ENCODE measurements around the gene ARNT2. TPM values are rescaled to one million over a fixed set of nuclear protein-coding genes. Genes with fewer than 3 reads are reported as not detected.

ARNT2 gene
- total and polyA plus RNA-seq, 10 of the 15 experiments (the other 5 are each of a cell fraction or from before 2014, with no cell fraction given): 0.07 to 0.49 (median 0.09) TPM; not detected in 6

DNA sequence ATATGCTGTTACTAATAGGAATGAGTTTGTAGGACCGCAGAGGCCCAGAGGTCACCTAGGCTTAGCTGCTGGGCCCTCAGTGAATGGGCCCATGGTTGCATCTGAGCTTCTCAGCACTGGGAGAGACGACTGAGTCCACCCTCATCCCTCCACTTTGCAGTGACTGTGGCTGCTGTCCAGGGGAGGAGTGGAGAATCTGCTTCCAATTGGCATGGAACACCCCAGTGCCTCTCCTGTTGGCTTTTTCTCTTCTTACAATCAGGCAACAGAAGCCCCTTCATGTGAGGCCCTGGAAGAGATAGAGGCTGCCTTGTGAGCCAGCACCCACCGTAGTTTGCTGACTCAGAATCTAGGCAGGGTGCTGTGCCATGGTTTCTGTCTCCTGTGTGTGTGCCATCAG lies 55.6 kb downstream of the ARNT2 start:
- no peak for FAIRE-seq

More for the DNA sequence above, 55.6 kb downstream of the ARNT2 start:
- no peak overlapping the region for H3K4me3 ChIP-seq
- H3K79me2 ChIP-seq (ENCODE audit: control insufficient read depth, insufficient read depth, low read length): no peaks in the 10 kb centered on the region
- ChIA-PET POLR2A (no interaction called here), CTCF (interaction anchor here (0.9 to 7.5 kb wide), 4 partner anchors 10 to 806 kb away, joined by 3 to 130 read pairs (median 3); partner anchors contain the start of gene CEMIP), SMC1A (ENCODE audit: uncharacterized antibody, unreplicated experiment) (interaction anchor here (1.0 kb wide), 1 partner anchor 23 kb away, joined by 3 read pairs; no protein-coding TSS in a partner anchor), RAD21 (ENCODE audit: unreplicated experiment) (interaction anchor here (1.0 to 1.3 kb wide), 2 partner anchors 13 to 317 kb away, joined by 3 to 4 read pairs; no protein-coding TSS in a partner anchor)
- ATAC-seq: no peak
- no peak for DNase-seq (ENCODE audit: low read depth, low spot score)
- no peaks in the 10 kb centered on the region for H3K9me3 ChIP-seq (replicated peaks; ENCODE audit: control insufficient read depth, insufficient read depth, low read length)
- 32% methylated on average over 3 of the region's 3 CpGs for WGBS (ENCODE audit: insufficient coverage, insufficient replicate concordance, low lambda C conversion rate, missing lambda C conversion rate)
- no TSS peak for BruUV-seq (replicated peaks)
- no peaks in the 10 kb centered on the region for H3K4me1 ChIP-seq (ENCODE audit: control insufficient read depth, insufficient read depth, low read length)
- intact Hi-C loops (cut with micrococcal nuclease; ENCODE audit: unreplicated experiment) (loop anchor here (5.0 kb wide), 2 partner anchors 107 to 807 kb away; no protein-coding TSS in a partner anchor), in situ Hi-C loops (cut with MboI) (loop anchor here (5.0 to 10.0 kb wide), 4 partner anchors 317 to 805 kb away; partner anchors contain the start of gene CEMIP)
- 0 out of 4 replicates have a peak, but pooled peaks cover 0 to 2% of the 10 kb centered on the region in 2 experiments for H3K27me3 ChIP-seq (replicated peaks in 1 of 2; ENCODE audit: control insufficient read depth in 2 of 2, insufficient read depth in 2 of 2, low read length in 1 of 2)
- no peak overlapping the region for H3K9ac ChIP-seq (ENCODE audit: control insufficient read depth, insufficient read depth, low read length)
- TF ChIP-seq, protein P1, sequence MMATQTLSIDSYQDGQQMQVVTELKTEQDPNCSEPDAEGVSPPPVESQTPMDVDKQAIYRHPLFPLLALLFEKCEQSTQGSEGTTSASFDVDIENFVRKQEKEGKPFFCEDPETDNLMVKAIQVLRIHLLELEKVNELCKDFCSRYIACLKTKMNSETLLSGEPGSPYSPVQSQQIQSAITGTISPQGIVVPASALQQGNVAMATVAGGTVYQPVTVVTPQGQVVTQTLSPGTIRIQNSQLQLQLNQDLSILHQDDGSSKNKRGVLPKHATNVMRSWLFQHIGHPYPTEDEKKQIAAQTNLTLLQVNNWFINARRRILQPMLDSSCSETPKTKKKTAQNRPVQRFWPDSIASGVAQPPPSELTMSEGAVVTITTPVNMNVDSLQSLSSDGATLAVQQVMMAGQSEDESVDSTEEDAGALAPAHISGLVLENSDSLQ (IDR thresholded peaks at IDR 0.05): no peak
- TF ChIP-seq POU2F2 (IDR thresholded peaks at IDR 0.05; ENCODE audit: borderline replicate concordance, low read depth, low read length) (no peak), STAT3 (IDR thresholded peaks at IDR 0.05; ENCODE audit: low read depth, low read length) (no peak), GABPA (IDR thresholded peaks at IDR 0.05; ENCODE audit: low read depth) (no peak), CREM (IDR thresholded peaks at IDR 0.05; ENCODE audit: low read depth) (no peak), RBBP5 (conservative IDR thresholded peaks at IDR 0.05) (no peak), CHD1 (IDR thresholded peaks at IDR 0.05; ENCODE audit: low read depth, low read length) (no peak), MTA2 (IDR thresholded peaks at IDR 0.05; ENCODE audit: low read depth) (no peak)
- TF ChIP-seq, protein P2, sequence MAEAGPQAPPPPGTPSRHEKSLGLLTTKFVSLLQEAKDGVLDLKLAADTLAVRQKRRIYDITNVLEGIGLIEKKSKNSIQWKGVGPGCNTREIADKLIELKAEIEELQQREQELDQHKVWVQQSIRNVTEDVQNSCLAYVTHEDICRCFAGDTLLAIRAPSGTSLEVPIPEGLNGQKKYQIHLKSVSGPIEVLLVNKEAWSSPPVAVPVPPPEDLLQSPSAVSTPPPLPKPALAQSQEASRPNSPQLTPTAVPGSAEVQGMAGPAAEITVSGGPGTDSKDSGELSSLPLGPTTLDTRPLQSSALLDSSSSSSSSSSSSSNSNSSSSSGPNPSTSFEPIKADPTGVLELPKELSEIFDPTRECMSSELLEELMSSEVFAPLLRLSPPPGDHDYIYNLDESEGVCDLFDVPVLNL (IDR thresholded peaks at IDR 0.05; ENCODE audit: low read depth, low read length): no peak
- TF ChIP-seq, protein P3, sequence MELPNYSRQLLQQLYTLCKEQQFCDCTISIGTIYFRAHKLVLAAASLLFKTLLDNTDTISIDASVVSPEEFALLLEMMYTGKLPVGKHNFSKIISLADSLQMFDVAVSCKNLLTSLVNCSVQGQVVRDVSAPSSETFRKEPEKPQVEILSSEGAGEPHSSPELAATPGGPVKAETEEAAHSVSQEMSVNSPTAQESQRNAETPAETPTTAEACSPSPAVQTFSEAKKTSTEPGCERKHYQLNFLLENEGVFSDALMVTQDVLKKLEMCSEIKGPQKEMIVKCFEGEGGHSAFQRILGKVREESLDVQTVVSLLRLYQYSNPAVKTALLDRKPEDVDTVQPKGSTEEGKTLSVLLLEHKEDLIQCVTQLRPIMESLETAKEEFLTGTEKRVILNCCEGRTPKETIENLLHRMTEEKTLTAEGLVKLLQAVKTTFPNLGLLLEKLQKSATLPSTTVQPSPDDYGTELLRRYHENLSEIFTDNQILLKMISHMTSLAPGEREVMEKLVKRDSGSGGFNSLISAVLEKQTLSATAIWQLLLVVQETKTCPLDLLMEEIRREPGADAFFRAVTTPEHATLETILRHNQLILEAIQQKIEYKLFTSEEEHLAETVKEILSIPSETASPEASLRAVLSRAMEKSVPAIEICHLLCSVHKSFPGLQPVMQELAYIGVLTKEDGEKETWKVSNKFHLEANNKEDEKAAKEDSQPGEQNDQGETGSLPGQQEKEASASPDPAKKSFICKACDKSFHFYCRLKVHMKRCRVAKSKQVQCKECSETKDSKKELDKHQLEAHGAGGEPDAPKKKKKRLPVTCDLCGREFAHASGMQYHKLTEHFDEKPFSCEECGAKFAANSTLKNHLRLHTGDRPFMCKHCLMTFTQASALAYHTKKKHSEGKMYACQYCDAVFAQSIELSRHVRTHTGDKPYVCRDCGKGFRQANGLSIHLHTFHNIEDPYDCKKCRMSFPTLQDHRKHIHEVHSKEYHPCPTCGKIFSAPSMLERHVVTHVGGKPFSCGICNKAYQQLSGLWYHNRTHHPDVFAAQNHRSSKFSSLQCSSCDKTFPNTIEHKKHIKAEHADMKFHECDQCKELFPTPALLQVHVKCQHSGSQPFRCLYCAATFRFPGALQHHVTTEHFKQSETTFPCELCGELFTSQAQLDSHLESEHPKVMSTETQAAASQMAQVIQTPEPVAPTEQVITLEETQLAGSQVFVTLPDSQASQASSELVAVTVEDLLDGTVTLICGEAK (IDR thresholded peaks at IDR 0.05; ENCODE audit: borderline replicate concordance): no peak
- no peaks in the 10 kb centered on the region for H3K36me3 ChIP-seq (ENCODE audit: control insufficient read depth in 2 of 2, insufficient read depth in 2 of 2, low read length in 1 of 2)
- no peaks in the 10 kb centered on the region for H4K20me1 ChIP-seq (ENCODE audit: control insufficient read depth, insufficient read depth)
- no peak overlapping the region for H2AFZ ChIP-seq (ENCODE audit: control insufficient read depth, low read depth, low read length)
- H3K4me2 ChIP-seq (ENCODE audit: control insufficient read depth, insufficient read depth): no peak overlapping the region
- no peak overlapping the region for H3K27ac ChIP-seq (ENCODE audit: control insufficient read depth, insufficient read depth)

Data from GM12878 (cell line).